HG03097 (cell line): ENCODE results near the gene BFAR.
"Not testable (repeated sequence)": the region's sequence is repeated elsewhere in the genome, so short reads cannot be mapped to it uniquely, and the experiment has no call there.

Experiments
- ATAC-seq: cut with Tn5 transposase; IDR thresholded peaks from one replicate; pipeline ENCODE4 v1.9.1; 2021; ENCODE audit not compliant: unreplicated experiment, low FRiP score

Gene BFAR

GRCh38 chr16:14632693-14633569, at the start of gene BFAR:
BFAR (plus strand) TSS chr16:14632951; CDS start chr16:14644347, 11,396 bp downstream.
- ATAC-seq: peak; percentile 65

DNA sequence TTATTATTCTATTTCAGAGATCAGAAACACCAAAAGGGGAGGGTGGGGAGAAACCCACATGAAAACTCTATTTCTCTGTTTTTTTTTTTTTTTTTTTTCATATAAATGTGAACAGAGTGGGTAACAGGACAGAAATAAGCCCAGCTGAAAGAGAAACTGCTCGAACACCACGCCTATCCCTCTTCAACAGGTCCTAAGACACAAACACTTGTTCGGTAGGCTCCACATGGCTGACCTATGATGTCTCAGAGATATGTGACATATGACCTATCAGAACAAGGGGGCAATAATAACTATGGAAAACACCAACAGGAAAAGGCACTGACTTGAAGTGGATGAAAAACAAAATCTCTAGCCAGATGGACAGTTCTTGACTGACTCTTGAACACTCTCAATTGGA, 47.5 kb upstream of the BFAR start:
- no peak for ATAC-seq

GRCh38 chr16:14586637-14587305, 46.0 kb upstream of the BFAR start:
- ATAC-seq: no peak

GRCh38 chr16:14600164-14600563, 32.6 kb upstream of the BFAR start:
- ATAC-seq: no peak

- ATAC-seq: no peak
Measured at GRCh38 chr16:14602443-14602963, 30.2 kb upstream of the BFAR start.

DNA sequence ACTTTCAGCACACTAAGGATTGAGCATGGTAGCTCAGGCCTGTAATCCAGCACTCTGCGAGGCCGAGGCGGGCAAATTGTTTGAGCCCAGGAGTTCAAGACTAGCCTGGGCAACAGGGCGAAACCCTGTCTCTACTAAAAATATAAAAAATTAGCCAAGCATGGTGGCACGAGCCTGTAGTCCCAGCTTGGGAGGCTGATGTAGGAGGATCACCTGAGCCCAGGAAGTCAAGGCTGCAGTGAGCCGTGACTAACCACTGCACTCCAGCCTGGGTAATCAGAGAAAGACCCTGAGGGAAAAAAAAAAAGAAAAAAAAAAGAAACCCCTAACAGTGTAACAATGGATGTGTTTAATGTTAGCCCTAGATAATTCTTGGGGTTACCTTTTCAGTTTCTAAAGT, 26.6 kb upstream of the BFAR start:
- ATAC-seq: no peak

DNA sequence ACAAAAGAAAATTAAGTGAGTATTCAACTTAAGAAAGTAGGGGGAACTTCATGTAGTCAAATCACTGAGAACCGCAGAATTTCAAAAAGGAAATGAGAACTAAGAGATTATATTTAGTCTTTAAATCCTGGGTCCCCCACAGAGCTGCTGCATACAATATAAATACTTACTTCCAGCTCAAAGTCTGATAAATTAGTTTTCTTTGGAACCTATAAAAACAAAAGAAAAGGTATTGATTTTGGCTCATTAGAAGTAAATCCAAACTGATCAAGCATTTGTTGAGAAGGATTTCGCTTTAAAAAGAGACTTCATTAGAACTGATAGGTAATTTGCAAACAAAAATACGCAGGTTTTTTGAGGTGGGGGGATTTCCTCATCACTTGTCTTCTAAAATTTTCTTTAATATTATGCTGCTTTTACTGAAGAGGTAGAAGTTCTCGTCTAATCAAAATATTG, 24.6 kb upstream of the BFAR start:
- no peak for ATAC-seq

GRCh38 chr16:14608604-14609003, 24.1 kb upstream of the BFAR start:
- ATAC-seq: no peak

DNA sequence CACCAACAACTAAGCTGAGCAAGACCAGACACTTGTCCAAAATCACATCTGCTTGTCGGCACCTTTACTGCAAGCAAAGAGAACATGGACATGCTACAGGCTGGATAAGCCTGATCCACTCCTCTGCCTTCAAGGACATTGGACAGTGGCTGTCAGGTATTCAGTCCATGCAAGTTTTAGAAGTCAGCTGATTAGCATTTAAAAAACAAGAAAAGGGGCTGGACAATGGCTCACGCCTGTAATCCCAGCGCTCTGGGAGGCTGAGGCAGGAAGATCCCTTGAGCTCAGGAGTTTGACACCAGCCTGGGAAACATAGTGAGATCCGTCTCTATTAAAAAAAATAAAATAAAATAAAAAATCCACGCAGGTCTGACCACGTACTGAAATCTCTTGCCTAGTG, 23.0 kb upstream of the BFAR start:
- ATAC-seq: no peak

DNA sequence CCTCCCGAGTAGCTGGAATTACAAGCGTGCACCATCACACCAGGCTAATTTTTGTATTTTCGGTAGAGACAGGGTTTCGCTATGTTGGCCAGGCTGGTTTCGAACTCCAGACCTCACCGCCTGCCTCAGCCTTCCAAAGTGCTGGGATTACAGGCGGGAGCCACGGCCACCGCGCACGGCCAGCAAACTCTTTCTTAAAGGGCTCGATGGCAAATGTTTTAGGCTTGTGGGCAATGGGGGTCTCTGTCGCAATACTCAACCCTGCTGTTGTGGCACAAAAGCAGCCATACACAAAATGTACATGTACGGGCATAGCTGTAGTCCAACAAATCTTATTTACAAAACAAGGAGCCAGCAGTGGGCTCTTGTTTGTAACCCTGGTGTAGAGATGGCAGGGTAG, 21.1 kb upstream of the BFAR start:
- no peak for ATAC-seq

- no peak for ATAC-seq
Measured at GRCh38 chr16:14613991-14614390, 18.8 kb upstream of the BFAR start.

GRCh38 chr16:14616280-14616679, 16.5 kb upstream of the BFAR start:
- ATAC-seq: no peak

DNA sequence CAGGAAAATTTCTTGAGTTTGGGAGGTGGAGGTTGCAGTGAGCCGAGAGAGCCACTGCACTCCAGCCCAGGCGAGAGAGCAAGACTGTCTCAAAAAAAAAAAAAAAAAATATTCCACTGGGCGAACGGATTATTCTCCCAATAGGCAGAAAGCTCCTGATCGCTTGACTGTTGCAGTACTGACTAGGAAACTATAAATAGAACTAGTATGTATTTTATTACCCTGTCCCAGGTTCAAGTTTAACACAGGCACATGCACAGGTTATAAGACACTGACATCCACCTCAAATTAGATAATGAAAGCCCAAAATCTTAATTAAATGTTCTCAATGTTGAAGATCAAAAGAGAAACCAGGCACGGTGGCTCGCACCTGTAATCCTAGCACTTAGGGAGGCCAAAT, 14.2 kb upstream of the BFAR start:
- ATAC-seq: no peak

DNA sequence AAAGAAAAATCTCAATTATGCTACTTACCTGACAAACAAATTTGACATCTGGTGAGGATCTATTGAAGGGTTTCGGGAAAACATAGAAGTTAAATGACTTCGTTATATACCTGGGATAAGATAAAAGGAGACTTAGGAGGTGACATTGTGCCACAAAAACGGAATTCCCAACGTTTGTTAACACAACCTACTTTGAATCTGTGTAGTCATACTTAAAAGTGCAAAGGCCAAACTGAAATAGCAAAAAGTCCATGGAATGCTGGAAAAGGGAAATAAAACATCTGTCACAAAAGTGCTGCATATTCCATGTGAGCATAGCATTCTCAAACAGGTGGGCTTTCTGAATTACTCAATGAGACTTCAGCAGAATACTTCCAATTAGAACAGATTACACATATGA, 5.7 kb upstream of the BFAR start:
- ATAC-seq: no peak

GRCh38 chr16:14628806-14629611, 3.7 kb upstream of the BFAR start:
- ATAC-seq: no peak

DNA sequence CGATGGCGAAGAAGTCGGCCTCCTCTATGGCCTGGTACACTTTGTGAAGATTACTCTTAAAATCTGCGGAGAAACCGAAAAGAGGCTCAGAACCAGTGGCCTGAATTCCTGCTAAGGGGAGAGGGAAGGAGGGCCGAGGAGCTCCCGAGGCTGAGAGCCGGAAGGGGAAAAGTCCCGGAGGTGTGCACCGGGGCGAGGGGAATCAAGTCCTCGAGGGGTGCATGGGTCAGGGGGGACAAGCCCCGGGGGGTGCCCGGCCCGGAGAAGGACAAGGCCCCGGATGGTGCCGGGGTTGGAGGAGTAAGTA, 3.2 kb upstream of the BFAR start:
- ATAC-seq: peak; percentile 3

- ATAC-seq: peak; percentile 49
Measured at GRCh38 chr16:14629919-14630619, 2.7 kb upstream of the BFAR start, which contains the start of gene PARN. PARN (minus strand) TSS chr16:14630260; CDS start chr16:14630125, 135 bp downstream.

- ATAC-seq: not testable (repeated sequence)
Measured at GRCh38 chr16:14630620-14631330, 2.0 kb upstream of the BFAR start.

- ATAC-seq: no peak
Measured at GRCh38 chr16:14634389-14634725, 1.6 kb downstream of the BFAR start.
